ENCODE results near the gene USP54.
A peak's percentile ranks its signal among the peaks of the same experiment; 100 is the strongest.

USP54 gene

GRCh38 chr10:73493781-73494180, 97.4 kb downstream of the USP54 start:
- Mint-ChIP-seq H3K4me1 (peaks cover 48% of the 10 kb centered on the region), H3K27ac (peak overlapping the region; percentile 33), H3K36me3 (peaks cover 36% of the 10 kb centered on the region), H3K27me3 (no peaks in the 10 kb centered on the region), H3K9me3 (no peaks in the 10 kb centered on the region), H3K4me3 (peak overlapping the region; percentile 49)
- CTCF ChIA-PET: no interaction called here
- no peak for DNase-seq

DNA sequence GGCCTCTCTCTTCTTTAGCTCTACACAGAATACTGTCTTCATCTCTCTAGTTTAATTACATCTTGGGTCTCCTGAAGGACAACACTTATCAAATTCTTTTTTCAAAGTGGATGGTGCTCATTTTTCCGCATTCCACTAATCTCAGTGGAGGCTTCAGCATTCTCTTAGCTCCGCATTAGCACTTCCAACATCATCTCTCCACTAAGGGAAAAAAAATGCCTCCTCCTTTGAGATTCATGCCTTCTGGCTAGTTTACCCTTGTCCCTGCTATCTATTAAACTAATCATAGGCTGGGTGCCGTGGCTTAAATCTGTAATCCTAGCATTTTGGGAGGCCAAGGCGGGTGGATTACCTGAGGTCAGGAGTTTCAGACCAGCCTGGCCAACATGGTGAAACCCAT, 104.5 kb downstream of the USP54 start:
- no peaks in the 10 kb centered on the region for H3K9me3 Mint-ChIP-seq

DNA sequence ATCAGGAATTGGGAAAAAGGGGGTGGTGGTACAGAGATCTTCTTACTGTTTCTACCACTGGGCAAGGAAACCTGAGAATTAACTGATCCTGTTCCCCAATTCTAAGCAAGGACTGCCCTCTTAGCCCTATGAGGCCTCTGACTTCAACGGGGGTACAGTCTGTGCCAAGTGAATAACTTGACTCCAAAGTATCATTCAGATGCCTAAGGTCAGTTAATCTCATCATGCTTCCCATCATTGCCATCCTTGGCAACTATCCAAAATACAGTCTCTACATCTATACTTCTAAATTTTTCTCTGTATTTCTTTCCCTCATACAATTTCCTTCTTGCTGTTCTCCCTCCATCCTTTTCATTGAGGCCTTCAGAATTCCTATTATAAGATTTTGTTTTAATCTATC, 105.8 kb downstream of the USP54 start:
- peaks cover 32% of the 10 kb centered on the region for H3K36me3 Mint-ChIP-seq
- CTCF ChIA-PET: no interaction called here
- no peaks in the 10 kb centered on the region for H3K27me3 Mint-ChIP-seq
- no peaks in the 10 kb centered on the region for H3K9me3 Mint-ChIP-seq
- H3K4me1 Mint-ChIP-seq: peaks cover 3% of the 10 kb centered on the region
- no peak overlapping the region for H3K4me3 Mint-ChIP-seq
- DNase-seq: no peak
- H3K27ac Mint-ChIP-seq: no peak overlapping the region

More for the DNA sequence above, 104.5 kb downstream of the USP54 start:
- H3K4me1 Mint-ChIP-seq: peaks cover 2% of the 10 kb centered on the region
- no peaks in the 10 kb centered on the region for H3K27me3 Mint-ChIP-seq
- no peak overlapping the region for H3K4me3 Mint-ChIP-seq
- DNase-seq: no peak
- peaks cover 32% of the 10 kb centered on the region for H3K36me3 Mint-ChIP-seq
- CTCF ChIA-PET: no interaction called here
- no peak overlapping the region for H3K27ac Mint-ChIP-seq

DNA sequence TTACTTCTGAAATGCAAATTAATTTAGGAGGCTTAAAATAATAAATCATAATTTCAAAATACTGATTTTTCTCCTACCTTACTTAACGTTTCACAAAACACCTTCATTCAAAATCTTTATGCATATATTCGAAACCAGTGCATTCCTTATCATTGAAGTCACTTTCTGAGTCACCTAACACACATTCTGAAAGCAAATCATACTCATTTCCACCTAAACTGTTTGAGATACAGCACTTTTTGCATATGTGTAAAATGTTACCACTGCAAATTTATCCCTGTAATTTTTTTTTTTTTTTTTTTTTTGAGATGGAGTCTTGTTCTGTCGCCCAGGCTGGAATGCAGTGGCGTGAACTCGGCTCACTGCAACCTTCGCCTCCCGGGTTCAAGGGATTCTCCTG, 111.0 kb downstream of the USP54 start:
- CTCF ChIA-PET: interaction anchor here (1.1 kb wide), 1 partner anchor 15 kb away, joined by 3 read pairs; no protein-coding TSS in a partner anchor
- Mint-ChIP-seq H3K27me3 (no peaks in the 10 kb centered on the region), H3K36me3 (peaks cover 30% of the 10 kb centered on the region), H3K4me3 (no peak overlapping the region), H3K27ac (no peak overlapping the region), H3K9me3 (no peaks in the 10 kb centered on the region), H3K4me1 (peaks cover 8% of the 10 kb centered on the region)
- no peak for DNase-seq

DNA sequence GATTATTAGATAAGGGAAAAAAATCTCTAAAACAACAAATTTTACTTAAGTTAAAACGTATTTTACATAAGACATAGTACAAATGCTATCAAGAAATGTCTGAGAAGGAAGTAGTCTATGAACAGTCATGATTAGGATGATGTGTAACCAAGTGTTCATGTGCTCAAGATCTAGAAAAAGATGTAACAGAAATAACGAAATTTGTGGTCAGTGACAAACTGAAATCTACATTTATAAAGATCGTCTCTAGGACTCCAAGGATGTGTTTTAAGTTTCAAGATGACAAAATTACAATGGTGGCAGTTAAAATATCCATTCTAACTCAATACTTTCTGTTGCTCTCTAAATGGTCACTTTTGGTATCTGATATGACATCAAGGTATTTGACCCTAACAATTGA, 112.5 kb downstream of the USP54 start:
- Mint-ChIP-seq H3K4me1 (peaks cover 8% of the 10 kb centered on the region), H3K36me3 (peaks cover 36% of the 10 kb centered on the region), H3K27ac (no peak overlapping the region), H3K4me3 (no peak overlapping the region), H3K9me3 (no peaks in the 10 kb centered on the region), H3K27me3 (no peaks in the 10 kb centered on the region)
- no peak for DNase-seq
- CTCF ChIA-PET: no interaction called here

DNA sequence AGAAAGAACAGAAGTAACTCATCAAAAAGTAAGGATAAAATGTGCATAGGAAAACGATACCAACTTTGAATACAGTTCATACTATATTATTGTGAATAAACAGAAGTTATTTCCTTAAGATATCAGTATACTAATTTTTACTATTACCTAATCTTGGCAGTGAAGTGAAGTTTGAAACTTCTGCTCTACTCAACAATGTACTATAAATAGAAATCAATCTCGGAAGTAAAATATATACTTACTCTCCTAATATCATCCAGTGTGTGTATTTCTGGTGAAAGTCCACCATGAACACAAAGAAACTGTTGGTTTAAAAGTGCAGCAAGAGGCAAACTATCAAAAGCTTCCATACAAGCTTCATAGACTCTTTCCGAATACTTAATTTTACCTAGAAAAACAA, 119.9 kb downstream of the USP54 start:
- no peaks in the 10 kb centered on the region for H3K27me3 Mint-ChIP-seq
- peaks cover 40% of the 10 kb centered on the region for H3K36me3 Mint-ChIP-seq
- no peak overlapping the region for H3K27ac Mint-ChIP-seq
- no peak for DNase-seq
- CTCF ChIA-PET: no interaction called here
- peaks cover 11% of the 10 kb centered on the region for H3K4me1 Mint-ChIP-seq
- H3K4me3 Mint-ChIP-seq: no peak overlapping the region
- H3K9me3 Mint-ChIP-seq: no peaks in the 10 kb centered on the region

- Mint-ChIP-seq H3K4me1 (peaks cover 11% of the 10 kb centered on the region), H3K27me3 (no peaks in the 10 kb centered on the region), H3K9me3 (no peaks in the 10 kb centered on the region), H3K36me3 (peaks cover 41% of the 10 kb centered on the region), H3K27ac (no peak overlapping the region), H3K4me3 (no peak overlapping the region)
- CTCF ChIA-PET: no interaction called here
- no peak for DNase-seq
These were observed 121.6 kb downstream of the USP54 start for GRCh38 chr10:73469579-73469978.

- Mint-ChIP-seq H3K27ac (no peak overlapping the region), H3K27me3 (no peaks in the 10 kb centered on the region), H3K4me1 (peaks cover 11% of the 10 kb centered on the region), H3K9me3 (no peaks in the 10 kb centered on the region), H3K4me3 (no peak overlapping the region), H3K36me3 (peaks cover 46% of the 10 kb centered on the region)
- no peak for DNase-seq
- CTCF ChIA-PET: no interaction called here
These were observed 123.9 kb downstream of the USP54 start for GRCh38 chr10:73467206-73467605.

- H3K4me1 Mint-ChIP-seq: peaks cover 11% of the 10 kb centered on the region
- DNase-seq: no peak
- no peak overlapping the region for H3K4me3 Mint-ChIP-seq
- H3K36me3 Mint-ChIP-seq: peaks cover 42% of the 10 kb centered on the region
- H3K27me3 Mint-ChIP-seq: no peaks in the 10 kb centered on the region
- H3K9me3 Mint-ChIP-seq: no peaks in the 10 kb centered on the region
- H3K27ac Mint-ChIP-seq: no peak overlapping the region
- CTCF ChIA-PET: no interaction called here
These were observed 125.0 kb downstream of the USP54 start for GRCh38 chr10:73465978-73466726.

DNA sequence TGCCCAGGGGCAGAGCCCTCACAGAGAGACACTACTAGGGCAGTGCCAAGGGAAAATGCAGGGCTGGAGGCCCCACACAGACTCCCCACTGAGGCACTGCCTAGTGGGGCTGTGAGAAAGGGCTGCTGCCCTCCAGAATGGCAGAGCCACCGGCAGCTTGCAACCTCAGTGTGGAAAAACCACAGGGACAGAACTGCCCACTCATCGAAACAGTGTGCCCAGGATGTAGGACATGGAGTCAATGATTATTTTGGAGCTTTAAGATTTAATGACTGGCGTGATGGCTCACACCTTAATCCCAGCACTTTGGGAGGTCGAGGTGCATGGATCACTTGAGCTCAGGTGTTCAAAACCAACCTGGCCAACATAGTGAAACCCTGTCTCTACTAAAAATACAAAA, 130.2 kb downstream of the USP54 start:
- H3K9me3 Mint-ChIP-seq: no peaks in the 10 kb centered on the region
- CTCF ChIA-PET: no interaction called here
- peaks cover 31% of the 10 kb centered on the region for H3K36me3 Mint-ChIP-seq
- no peak for DNase-seq
- no peak overlapping the region for H3K27ac Mint-ChIP-seq
- H3K27me3 Mint-ChIP-seq: no peaks in the 10 kb centered on the region
- H3K4me1 Mint-ChIP-seq: no peaks in the 10 kb centered on the region
- no peak overlapping the region for H3K4me3 Mint-ChIP-seq

DNA sequence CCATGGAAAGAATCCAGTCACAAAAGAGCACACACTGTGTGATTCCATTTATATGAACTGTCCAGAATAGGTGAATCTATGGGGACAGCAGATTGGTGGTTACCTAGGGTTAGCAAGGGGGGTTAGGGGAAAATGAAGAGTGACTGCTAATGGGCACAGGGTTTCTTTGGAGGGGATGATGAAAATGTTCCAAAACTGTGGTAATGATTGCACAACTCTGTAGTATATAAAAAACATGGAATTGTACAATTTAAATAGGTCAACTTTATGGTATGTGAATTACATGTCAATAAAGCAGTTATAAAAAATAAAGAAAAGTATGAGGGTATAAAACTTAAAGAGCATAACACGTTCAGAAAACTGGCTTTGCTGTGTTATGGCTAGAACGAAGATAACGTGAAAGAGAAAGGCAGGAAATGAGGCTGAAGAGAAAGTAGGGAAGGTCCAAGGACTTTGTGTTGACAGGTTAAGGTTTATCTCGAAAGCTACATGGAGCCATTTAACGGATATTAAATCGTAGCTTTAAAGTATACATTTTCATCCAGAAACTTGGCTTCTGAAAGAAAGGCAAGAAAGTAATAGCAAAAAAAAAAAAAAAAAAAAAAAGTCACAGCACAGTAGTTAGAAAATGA, 131.3 kb downstream of the USP54 start:
- Mint-ChIP-seq H3K4me3 (no peak overlapping the region), H3K9me3 (no peaks in the 10 kb centered on the region), H3K27me3 (no peaks in the 10 kb centered on the region), H3K36me3 (peaks cover 23% of the 10 kb centered on the region), H3K4me1 (no peaks in the 10 kb centered on the region), H3K27ac (no peak overlapping the region)
- no peak for DNase-seq
- CTCF ChIA-PET: no interaction called here

DNA sequence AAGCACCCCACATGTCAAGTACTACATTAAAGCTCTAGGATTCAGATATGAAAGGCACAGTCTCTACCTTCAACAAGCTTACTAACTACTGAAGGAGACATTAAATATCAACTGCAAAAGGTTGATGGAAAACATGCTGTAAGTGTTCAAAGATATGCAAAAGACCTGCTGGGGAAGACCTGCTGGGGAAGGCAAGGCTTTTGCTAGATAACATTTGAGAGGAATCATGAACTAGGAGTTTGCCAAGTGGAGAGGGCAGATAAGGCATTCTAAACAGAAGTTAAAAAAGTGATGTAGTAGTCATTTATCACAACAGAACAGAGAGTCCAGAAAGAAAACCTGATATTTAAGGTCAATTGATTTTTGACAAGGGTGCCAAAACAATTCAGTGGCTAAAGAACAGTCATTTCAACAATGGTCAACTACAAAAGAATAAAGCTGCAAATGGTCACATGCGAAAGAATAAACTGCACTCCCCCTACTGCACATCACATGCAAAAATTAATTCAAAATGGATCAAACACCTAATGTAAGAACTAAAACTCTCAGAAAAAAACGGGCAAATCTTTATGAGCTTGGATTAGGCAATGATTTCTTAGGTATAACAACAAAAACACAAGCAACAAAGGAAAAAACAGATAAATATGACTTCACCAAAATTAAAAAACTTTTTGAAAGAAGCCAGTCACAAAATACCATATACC, 134.8 kb downstream of the USP54 start:
- Mint-ChIP-seq H3K9me3 (no peaks in the 10 kb centered on the region), H3K4me3 (no peak overlapping the region), H3K4me1 (no peaks in the 10 kb centered on the region), H3K36me3 (peaks cover 19% of the 10 kb centered on the region), H3K27ac (no peak overlapping the region), H3K27me3 (no peaks in the 10 kb centered on the region)
- CTCF ChIA-PET: no interaction called here
- DNase-seq: no peak

DNA sequence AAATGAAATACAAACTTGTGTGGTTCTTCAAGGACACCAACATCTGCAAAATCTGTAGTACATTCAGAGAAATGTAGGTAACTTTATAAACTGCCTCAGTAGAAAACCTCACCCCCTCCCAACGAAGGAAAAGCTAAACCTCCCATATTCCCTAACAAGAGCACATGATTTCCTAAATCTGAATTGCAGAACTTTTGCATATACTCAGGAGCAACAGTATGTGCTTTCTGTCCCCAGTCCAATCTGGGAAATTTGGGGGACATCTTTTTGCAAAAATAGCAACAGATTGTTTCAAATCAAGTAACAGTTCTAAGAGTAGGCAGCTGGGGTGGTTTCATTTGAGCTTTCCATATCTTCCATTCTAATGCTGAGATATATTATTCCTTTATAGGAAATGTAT, 142.0 kb downstream of the USP54 start:
- no peak overlapping the region for H3K4me3 Mint-ChIP-seq
- no peaks in the 10 kb centered on the region for H3K4me1 Mint-ChIP-seq
- no peaks in the 10 kb centered on the region for H3K27me3 Mint-ChIP-seq
- no peak overlapping the region for H3K27ac Mint-ChIP-seq
- peaks cover 27% of the 10 kb centered on the region for H3K36me3 Mint-ChIP-seq
- no peaks in the 10 kb centered on the region for H3K9me3 Mint-ChIP-seq
- DNase-seq: no peak
- CTCF ChIA-PET: interaction anchor here (0.6 kb wide), 1 partner anchor 81 kb away, joined by 3 read pairs; no protein-coding TSS in a partner anchor

DNA sequence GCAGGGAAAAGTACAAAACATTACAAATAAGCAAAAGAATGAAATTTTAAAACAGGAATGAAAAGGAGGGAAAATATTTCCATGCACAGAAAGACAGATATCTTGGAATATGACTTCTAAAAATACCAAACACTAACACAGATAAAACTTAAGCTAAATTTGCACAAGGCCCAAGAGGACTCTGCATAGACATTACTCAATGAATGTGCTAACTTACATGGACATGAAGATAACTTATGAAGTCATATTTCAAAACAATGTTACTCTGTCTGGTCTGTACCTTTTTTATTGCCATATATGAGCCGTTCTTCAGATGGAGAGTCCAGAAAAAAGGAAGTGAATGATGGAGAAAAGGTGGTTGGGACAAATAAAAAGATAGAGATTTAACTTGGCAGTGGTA, 142.8 kb downstream of the USP54 start:
- no peaks in the 10 kb centered on the region for H3K9me3 Mint-ChIP-seq
- no peak for DNase-seq
- H3K4me1 Mint-ChIP-seq: no peaks in the 10 kb centered on the region
- H3K27me3 Mint-ChIP-seq: no peaks in the 10 kb centered on the region
- CTCF ChIA-PET: no interaction called here
- H3K27ac Mint-ChIP-seq: no peak overlapping the region
- no peak overlapping the region for H3K4me3 Mint-ChIP-seq
- H3K36me3 Mint-ChIP-seq: peaks cover 28% of the 10 kb centered on the region
